Measurements from ENCODE around the gene TNFAIP2. TPM values are rescaled to one million over a fixed set of nuclear protein-coding genes. Genes with fewer than 3 reads are reported as not detected.

The TNFAIP2 gene
- total and polyA plus RNA-seq, 9 of the 15 experiments (the other 6 are each of a cell fraction or from before 2014, with no cell fraction given) = 22.6 to 68.6 (median 44.6) TPM

- Histone ChIP-seq H3K9me1 (ENCODE audit: control insufficient read depth, insufficient read depth, low read length) (no peaks in the 10 kb centered on the region), H2AFZ (ENCODE audit: low read depth, low read length) (peak overlapping the region; percentile 30; the same call in 1 of the 2 replicates), H3K9me3 (replicated peaks; ENCODE audit: control insufficient read depth, insufficient read depth, low read depth, low read length) (no peaks in the 10 kb centered on the region), H3K4me1 (replicated peaks in 1 of 2; ENCODE audit: control insufficient read depth in 2 of 2, insufficient read depth in 2 of 2, low read length in 2 of 2) (peaks cover 3 to 60% of the 10 kb centered on the region in 2 experiments; a peak in 4 of 5 replicates), H3K4me3 (no peak overlapping the region), H3K9ac (ENCODE audit: insufficient read depth in 1 of 2, low read depth in 2 of 2, low read length in 2 of 2) (peak overlapping the region in 1 of 2 experiments; percentile 20; a peak in 1 of 4 replicates), H3K36me3 (ENCODE audit: control insufficient read depth, insufficient read depth, low read length) (no peaks in the 10 kb centered on the region), H3K27ac (ENCODE audit: extremely low read depth, low read depth, low read length) (no peak overlapping the region), H3K27me3 (ENCODE audit: control insufficient read depth in 2 of 2, insufficient read depth in 2 of 2, low read length in 2 of 2) (no peaks in the 10 kb centered on the region), H3K79me2 (ENCODE audit: control insufficient read depth, insufficient read depth, low read length) (no peaks in the 10 kb centered on the region), H3K4me2 (ENCODE audit: insufficient read depth, low read length) (no peak overlapping the region), H4K20me1 (replicated peaks; ENCODE audit: control insufficient read depth, insufficient read depth, low read length) (no peaks in the 10 kb centered on the region)
- in situ Hi-C loops (cut with MboI) = no loop called here
- CTCF ChIA-PET (ENCODE audit: low intra/inter-chr PET ratio) = interaction anchor here (1.9 kb wide), 1 partner anchor 219 kb away, joined by 11 read pairs; no protein-coding TSS in a partner anchor
- ATAC-seq (no peak), DNase-seq (ENCODE audit: extremely low read depth in 1 of 4, low spot score in 3 of 4) (no peak), FAIRE-seq (no peak)
- WGBS (ENCODE audit: insufficient coverage, low coverage, missing lambda C conversion rate) = 45% methylated on average over 13 of the region's 21 CpGs
- intact Hi-C loops (cut with micrococcal nuclease) = loop anchor here (2.0 to 10.0 kb wide), 2 partner anchors 67 to 471 kb away; no protein-coding TSS in a partner anchor
- BruUV-seq (replicated peaks) = no TSS peak
- TF ChIP-seq BRD9 (IDR thresholded peaks at IDR 0.05; ENCODE audit: low read depth, partially characterized antibody) (no peak), TRIM24 (IDR thresholded peaks at IDR 0.05) (no peak), DNMT1 (IDR thresholded peaks at IDR 0.05) (no peak), HBP1 (CRISPR knock-in tag; IDR thresholded peaks at IDR 0.05) (no peak), BMI1 (IDR thresholded peaks at IDR 0.05; ENCODE audit: low read length) (no peak), SRSF3 (IDR thresholded peaks at IDR 0.05; ENCODE audit: insufficient read depth, low read length) (no peak), HDGF (IDR thresholded peaks at IDR 0.05) (no peak), LCOR (CRISPR knock-in tag; IDR thresholded peaks at IDR 0.05) (no peak), HMBOX1 (IDR thresholded peaks at IDR 0.05) (no peak), HDAC8 (tag; IDR thresholded peaks at IDR 0.05) (no peak), ARNT (IDR thresholded peaks at IDR 0.05) (no peak), ATF4 (CRISPR knock-in tag; IDR thresholded peaks at IDR 0.05) (no peak), ZNF830 (CRISPR knock-in tag; IDR thresholded peaks at IDR 0.05) (no peak), KAT2B (IDR thresholded peaks at IDR 0.05; ENCODE audit: low read depth, low read length) (no peak), ZNF311 (CRISPR knock-in tag; IDR thresholded peaks at IDR 0.05) (no peak), DIDO1 (tag; IDR thresholded peaks at IDR 0.05; ENCODE audit: low read depth) (no peak)
- POLR2A ChIA-PET = interaction anchor here (0.6 to 1.2 kb wide), 6 partner anchors 12 to 216 kb away, joined by 3 read pairs; no protein-coding TSS in a partner anchor
Observed at GRCh38 chr14:103073876-103074728, 49.2 kb upstream of the TNFAIP2 start.

Data from K562 (cell line).